Measurements from ENCODE around the gene HPCAL1. TPM values are rescaled to one million over a fixed set of nuclear protein-coding genes. Genes with fewer than 3 reads are reported as not detected.

Gene HPCAL1
- total RNA-seq, 1 experiment from 2014 or later, result 22.0 TPM

DNA sequence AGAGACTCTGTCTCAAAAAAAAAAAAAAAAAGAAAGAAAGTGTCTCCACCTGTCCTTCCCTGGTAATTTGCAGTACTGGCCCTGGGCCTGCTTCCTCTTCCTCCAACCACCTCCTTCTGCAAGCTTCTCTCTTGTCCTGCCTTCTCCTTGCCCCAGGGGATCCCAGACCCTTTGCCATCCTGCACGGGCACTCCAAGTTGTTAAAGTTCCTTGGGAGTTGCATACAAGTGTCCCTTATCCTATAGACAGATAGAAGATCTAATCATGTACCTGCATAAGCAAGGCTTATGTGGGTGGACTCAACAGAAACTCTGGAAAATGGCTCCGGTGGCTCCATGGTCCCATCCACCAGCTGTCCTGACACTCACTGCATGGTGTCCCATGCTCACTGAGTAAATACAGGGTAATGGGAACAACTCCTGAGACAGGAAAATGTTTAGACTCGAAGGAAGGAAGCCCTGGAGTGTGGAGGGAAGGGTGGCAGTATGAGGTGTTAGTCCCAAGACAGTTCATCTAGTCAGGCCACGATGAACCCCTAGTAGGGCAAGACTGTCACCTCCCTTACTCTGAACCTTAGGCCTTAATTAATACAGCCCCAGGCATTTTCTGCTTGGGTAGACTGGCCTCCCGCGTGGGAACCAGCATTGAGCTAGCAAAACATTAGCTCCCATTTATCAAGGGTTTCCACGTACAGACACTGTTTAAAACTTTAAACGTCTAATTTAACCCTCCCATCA, 128.3 kb downstream of the HPCAL1 start:
- no peaks in the 10 kb centered on the region for H3K27me3 ChIP-seq (ENCODE audit: control insufficient read depth, insufficient read depth, low read length)
- H3K4me3 ChIP-seq (ENCODE audit: insufficient read depth, low read depth, low read length), result no peak overlapping the region
- no peaks in the 10 kb centered on the region for H3K36me3 ChIP-seq (replicated peaks; ENCODE audit: control insufficient read depth, insufficient read depth, low read length)
- no peak for DNase-seq

DNA sequence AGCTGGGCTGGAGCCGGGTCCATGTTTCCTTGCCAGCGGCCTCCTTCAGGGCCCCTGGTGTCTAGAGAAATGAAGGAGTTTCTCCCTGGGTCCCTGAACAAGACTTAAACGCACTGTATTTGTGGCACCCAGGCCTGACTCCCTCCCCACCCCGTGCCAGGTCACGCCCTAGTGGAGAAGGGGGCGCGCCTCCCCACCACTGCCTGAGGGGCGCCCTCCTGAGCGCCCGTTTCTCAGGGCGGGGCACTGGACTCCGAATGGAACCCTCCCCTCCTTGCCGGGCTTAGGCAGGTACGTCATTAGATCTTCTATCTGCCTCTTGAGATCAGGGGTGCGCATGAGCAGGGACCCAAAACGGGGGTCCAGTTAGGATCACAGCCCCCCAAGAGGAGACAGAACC, 129.1 kb downstream of the HPCAL1 start:
- Histone ChIP-seq H3K36me3 (replicated peaks; ENCODE audit: control insufficient read depth, insufficient read depth, low read length) (no peaks in the 10 kb centered on the region), H3K4me3 (ENCODE audit: insufficient read depth, low read depth, low read length) (no peak overlapping the region), H3K27me3 (ENCODE audit: control insufficient read depth, insufficient read depth, low read length) (no peaks in the 10 kb centered on the region)
- DNase-seq, result peak; percentile 69

DNA sequence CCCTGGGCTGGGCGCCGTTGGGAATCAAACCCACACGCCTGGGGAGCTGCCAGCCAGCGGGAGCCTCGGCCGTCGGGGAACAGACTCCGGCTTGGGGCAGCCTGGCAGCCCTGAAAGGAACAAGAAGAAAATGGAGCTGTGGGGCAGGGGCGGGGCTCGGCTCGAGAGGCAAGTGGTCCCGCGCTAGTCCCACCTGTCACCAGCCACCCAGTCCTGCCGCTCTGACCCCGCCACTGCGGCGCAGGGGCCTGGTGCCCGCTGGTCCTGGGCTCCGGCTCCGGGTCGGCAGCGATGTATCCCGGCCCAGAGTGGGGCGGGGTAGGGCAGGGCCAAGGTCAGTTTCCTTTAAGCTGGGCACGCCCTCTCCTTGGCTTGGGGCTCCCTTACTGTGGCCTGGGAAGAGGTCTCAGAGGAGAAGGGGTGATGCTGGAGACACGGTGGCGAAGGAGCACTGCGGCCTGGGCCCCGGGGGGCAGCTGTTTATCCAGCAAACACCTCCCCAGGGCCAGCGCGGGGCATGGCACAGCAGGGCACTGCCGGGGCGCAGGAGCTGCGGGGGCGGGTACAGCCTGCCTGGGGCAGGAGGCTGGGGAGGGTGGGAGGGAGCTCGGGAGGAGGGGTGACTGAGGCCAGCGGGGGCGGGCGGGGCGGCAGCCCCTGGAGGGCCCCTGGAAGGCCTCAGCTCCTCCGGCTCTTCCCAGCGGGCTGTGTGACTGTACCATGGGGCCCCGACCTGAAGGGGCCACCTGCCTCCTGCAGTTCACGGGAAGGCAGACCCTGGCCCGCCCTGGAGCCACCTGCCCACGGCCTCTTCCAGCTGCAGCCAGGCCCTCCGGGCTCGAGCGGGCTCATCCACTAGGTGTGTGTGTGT, 129.8 kb downstream of the HPCAL1 start:
- DNase-seq, result peak; percentile 78
- Histone ChIP-seq H3K4me3 (ENCODE audit: insufficient read depth, low read depth, low read length) (no peak overlapping the region), H3K36me3 (replicated peaks; ENCODE audit: control insufficient read depth, insufficient read depth, low read length) (no peaks in the 10 kb centered on the region), H3K27me3 (ENCODE audit: control insufficient read depth, insufficient read depth, low read length) (no peaks in the 10 kb centered on the region)

DNA sequence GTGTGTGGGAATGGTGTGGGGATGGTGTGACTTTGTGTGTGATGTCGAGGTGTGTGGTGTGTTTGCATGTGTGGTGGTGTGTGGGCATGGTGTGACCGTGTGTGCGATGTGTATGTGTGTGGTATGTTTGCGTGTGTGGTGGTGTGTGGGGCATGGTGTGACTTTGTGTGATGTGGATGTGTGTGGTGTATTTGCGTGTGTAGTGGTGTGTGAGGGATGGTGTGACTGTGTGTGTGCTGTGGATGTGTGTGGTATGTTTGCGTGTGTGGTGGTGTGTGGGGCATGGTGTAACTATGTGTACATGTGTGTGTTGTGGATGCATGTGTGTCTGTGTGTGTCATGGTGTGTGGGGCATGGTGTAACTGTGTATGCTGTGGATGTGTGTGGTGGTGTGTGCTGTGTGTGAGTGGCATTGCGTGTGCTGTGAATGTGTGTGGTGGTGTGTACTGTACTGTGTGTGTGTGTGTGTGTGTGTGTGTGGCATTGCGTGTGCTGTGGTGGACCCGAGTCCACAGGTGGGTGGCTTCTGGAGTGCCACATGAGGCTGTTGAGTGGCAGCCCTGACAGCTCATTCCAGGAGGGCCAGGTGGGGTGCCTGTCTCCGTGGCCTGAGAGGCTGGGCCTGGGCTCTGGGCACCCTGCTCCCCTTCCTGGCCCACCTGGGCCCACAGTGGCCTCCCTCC, 130.7 kb downstream of the HPCAL1 start:
- Histone ChIP-seq H3K27me3 (ENCODE audit: control insufficient read depth, insufficient read depth, low read length) (no peaks in the 10 kb centered on the region), H3K36me3 (replicated peaks; ENCODE audit: control insufficient read depth, insufficient read depth, low read length) (no peaks in the 10 kb centered on the region), H3K4me3 (ENCODE audit: insufficient read depth, low read depth, low read length) (no peak overlapping the region)
- DNase-seq, result no peak

DNA sequence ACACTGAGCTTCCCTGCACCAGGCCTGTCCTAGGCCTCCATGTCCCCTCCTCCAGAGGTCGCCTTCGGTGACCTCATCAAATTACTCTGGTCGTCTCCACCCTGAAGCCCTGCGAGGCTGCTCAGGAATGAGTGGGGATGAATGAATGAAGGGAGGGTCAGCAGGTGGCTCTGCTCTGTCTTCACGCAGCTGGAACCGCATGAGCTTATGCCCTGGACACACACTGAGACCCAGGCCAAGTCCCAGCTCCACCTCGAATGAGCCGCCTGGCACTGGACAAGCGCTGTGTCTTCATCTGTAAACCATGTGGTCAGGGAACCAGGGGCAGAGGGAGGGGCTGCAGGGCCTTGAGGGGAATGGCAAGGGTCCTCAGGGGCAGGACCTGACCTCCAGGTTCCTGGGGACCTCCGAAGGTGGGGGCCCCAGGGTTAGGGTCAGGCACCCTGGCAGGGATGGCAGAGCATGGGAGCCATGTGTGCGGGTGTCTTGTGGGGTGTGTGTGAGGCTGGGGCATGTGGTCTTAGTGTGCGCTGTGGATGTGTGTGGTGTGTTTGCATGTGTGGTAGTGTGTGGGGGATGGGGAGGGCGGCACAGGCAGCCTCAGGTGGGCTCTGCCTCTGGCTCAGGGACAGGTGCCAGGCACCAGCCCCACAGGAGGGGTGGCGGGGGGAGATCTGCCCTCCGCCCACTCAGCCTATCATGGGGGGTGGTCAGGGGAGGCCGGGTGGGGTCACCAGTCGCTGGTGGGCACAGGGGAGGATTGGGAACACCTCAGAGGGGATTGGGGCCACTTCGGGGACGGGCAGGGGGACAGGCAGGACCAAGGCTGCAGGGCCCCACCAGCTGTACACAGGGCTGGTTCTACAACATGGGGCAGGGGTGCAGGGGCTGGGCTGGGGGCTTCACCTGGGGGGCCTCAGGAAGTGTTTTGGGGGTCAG, 131.5 kb downstream of the HPCAL1 start:
- peak; percentile 57 for DNase-seq
- Histone ChIP-seq H3K4me3 (ENCODE audit: insufficient read depth, low read depth, low read length) (no peak overlapping the region), H3K27me3 (ENCODE audit: control insufficient read depth, insufficient read depth, low read length) (no peaks in the 10 kb centered on the region), H3K36me3 (replicated peaks; ENCODE audit: control insufficient read depth, insufficient read depth, low read length) (no peaks in the 10 kb centered on the region)

DNA sequence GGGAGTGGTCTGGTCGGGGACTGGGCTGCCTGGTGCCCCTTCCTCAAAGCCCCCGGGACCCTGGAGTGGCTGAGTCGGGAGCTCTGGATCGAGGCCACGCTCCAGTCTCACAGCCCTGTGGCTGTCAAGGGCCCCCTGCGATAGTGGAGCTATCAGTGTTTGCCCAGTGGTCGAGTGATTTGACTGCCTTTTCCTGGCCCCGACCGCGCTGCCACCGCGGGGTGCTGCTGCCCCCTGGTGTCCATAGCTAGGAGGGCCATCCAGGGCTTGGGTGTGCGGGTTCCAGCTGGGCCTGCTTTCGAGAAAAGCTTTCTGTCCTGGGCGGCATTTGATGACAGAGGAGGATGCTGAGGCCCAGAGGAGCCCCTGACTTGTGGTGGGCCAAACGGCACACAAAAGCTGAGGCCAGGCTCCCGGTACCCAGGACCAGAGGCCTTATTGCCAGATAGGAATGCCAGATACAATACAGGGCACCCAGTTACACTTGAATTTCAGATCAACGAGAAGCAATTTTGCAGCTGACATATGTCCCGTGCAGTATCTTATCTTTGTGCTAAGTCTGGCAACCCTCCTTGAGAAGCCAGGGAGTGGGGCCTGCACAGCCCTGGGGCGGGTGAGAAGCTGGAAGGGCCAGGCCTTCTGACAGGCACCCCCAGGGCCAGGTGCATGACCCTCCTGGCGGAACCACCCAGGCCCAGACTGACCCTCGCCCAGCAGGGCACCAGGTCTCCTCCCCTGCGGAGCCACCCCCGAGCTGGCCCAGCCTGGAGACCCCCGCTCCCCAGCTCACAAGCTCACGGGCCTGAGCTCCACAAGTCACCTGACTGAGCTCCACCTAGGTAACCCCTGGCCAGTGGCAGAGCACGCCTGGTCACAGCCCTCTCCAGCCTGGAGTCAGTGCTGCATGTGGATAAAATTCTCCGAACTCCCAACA, 132.4 kb downstream of the HPCAL1 start:
- no peak overlapping the region for H3K4me3 ChIP-seq (ENCODE audit: insufficient read depth, low read depth, low read length)
- no peaks in the 10 kb centered on the region for H3K27me3 ChIP-seq (ENCODE audit: control insufficient read depth, insufficient read depth, low read length)
- peak; percentile 96 for DNase-seq
- H3K36me3 ChIP-seq (replicated peaks; ENCODE audit: control insufficient read depth, insufficient read depth, low read length), result no peaks in the 10 kb centered on the region; the same call in 1 of the 2 replicates

DNA sequence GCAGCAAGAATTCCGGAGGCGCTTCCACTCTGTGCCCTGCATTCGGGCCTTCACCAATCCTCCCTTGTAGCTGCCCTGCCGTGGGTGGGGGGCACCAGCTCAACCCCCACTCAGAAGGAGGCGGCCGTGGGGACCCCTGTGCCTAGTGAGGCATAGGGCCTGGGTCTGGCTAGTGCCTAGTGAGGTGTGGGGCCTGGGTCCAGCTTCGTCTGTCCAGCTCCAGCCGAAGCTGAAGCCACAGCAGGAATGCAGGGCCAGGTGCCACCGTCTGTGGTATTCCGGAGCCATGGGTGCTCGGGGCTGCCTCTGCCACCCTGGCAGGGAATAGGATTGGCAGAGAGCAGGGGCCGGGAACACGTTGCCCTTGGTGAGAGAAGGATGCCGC, 133.1 kb downstream of the HPCAL1 start:
- peak; percentile 32 for DNase-seq
- Histone ChIP-seq H3K36me3 (replicated peaks; ENCODE audit: control insufficient read depth, insufficient read depth, low read length) (no peaks in the 10 kb centered on the region; the same call in none of the 2 replicates), H3K4me3 (ENCODE audit: insufficient read depth, low read depth, low read length) (no peak overlapping the region), H3K27me3 (ENCODE audit: control insufficient read depth, insufficient read depth, low read length) (no peaks in the 10 kb centered on the region)

DNA sequence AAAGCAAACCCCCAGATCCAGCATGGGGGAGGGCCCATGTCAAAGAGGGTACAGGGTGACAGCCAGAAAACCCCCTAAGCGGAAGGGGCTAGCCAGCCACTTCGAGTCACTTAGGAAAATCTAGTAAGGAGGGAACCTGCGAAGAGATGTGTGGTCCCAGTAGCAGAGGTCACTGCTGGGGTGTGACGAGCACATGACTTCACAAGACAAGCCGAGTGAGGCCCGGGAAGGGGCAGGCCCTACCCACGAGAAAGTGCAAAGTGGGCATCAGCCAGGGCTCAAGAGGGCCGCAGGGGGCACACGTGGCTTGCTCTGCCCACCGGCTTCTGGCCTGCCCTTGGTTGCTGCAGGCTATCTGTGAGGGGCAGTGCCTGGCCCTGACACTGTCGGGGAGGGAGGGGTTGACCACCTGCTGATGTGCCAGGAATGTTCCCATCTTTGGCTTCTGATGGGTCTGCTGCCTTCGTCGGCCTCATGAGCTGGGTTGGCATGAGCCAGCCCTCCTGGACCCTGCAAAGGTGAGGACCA, 133.9 kb downstream of the HPCAL1 start:
- no peak overlapping the region for H3K4me3 ChIP-seq (ENCODE audit: insufficient read depth, low read depth, low read length)
- H3K27me3 ChIP-seq (ENCODE audit: control insufficient read depth, insufficient read depth, low read length), result no peaks in the 10 kb centered on the region
- peaks cover 3% of the 10 kb centered on the region for H3K36me3 ChIP-seq (replicated peaks; ENCODE audit: control insufficient read depth, insufficient read depth, low read length)
- DNase-seq, result peak; percentile 53

DNA sequence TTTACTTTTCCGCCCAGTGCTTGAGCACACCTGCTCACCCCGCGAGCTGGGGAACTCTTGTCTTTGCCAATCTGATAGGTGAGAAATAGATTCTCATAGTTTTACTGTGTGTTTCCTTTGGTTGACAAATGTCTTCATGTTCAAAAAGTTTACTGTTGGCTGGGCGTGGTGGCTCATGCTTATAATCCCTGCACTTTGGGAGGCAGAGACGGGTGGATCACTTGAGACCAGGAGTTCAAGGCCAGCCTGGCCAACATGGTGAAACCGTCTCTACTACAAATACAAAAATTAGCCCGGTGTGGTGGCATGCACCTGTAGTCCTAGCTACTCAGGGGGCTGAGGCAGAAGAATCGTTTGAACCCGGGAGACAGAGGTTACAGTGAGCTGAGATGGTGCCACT, 135.1 kb downstream of the HPCAL1 start:
- H3K27me3 ChIP-seq (ENCODE audit: control insufficient read depth, insufficient read depth, low read length), result no peaks in the 10 kb centered on the region
- DNase-seq, result no peak

DNA sequence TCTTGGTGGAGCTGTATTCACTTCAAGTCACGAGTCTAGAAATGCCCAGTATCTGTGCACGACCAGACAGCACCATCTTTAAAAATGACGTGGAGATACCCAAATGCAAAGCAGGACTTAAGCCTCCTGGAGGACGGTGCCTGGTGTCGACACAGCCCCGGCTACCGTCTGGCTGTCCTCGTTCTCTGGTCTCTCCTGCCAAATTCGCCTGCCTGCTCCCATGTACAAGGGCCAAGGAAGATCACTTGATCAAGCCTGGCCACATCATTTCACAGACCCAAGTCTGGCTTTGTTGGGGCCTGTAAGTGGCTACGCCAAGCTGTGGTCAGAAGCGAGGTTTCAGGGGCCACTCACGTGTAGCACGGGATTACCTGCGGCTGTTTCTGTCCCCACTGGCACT, 136.0 kb downstream of the HPCAL1 start:
- Histone ChIP-seq H3K4me3 (ENCODE audit: insufficient read depth, low read depth, low read length) (no peak overlapping the region), H3K27me3 (ENCODE audit: control insufficient read depth, insufficient read depth, low read length) (no peaks in the 10 kb centered on the region), H3K36me3 (replicated peaks; ENCODE audit: control insufficient read depth, insufficient read depth, low read length) (peaks cover 5% of the 10 kb centered on the region)
- DNase-seq, result peak; percentile 24

More for the DNA sequence above, 135.1 kb downstream of the HPCAL1 start:
- Histone ChIP-seq H3K36me3 (replicated peaks; ENCODE audit: control insufficient read depth, insufficient read depth, low read length) (peaks cover 3% of the 10 kb centered on the region), H3K4me3 (ENCODE audit: insufficient read depth, low read depth, low read length) (no peak overlapping the region)

DNA sequence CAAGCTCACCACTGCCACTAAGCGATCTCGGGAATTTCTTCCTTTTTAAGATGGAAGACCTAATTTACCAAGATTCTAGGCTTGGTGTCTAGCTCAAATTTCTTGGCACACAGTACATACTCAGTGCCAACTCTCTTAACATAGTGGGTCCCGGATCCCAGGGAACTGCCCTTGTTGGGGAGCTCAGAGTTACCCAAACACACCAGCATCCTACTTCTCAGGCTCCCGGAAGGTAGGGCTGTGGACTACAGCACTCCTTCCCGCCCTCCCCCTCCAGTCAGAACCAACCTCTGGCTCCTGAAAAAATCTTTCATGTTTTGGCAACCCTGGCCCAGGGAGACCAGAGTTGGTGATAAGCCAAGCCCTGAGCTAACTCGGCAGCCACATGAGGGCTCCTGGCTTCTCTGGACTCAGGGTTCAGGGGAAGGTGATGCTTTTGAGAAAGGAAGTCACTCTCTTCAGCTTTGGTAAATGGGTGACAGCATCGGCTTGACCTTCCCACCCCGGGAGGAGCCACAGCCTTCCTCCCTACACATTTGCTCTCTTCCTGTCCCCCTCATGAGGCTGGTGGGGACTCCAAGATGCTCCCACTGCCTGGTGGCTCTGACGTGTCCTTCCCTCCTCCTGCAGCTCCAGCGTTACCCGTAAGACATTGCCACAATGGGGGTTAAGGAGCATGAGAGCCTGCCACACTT, 136.6 kb downstream of the HPCAL1 start:
- no peak for DNase-seq
- Histone ChIP-seq H3K4me3 (ENCODE audit: insufficient read depth, low read depth, low read length) (no peak overlapping the region), H3K27me3 (ENCODE audit: control insufficient read depth, insufficient read depth, low read length) (no peaks in the 10 kb centered on the region), H3K36me3 (replicated peaks; ENCODE audit: control insufficient read depth, insufficient read depth, low read length) (peaks cover 7% of the 10 kb centered on the region)

DNA sequence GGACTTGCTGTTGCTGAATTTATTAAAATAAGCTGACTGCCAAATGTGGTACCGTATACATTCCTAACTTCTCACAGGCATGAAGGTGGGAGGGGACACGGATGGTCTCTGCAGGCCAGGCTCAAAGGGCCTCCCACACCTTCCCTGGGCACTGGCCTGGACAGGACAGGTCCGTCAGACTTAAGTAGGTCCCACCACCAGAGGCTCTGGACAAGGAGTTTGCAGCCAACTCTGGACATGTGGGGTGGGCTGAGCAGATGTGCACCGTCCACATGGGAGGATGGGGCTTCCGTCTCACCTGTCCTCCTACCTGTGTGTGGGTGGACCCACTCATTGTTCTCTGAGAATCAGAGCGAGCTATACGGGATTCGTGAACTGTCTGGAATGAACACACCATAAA, 137.3 kb downstream of the HPCAL1 start:
- DNase-seq, result no peak
- H3K36me3 ChIP-seq (replicated peaks; ENCODE audit: control insufficient read depth, insufficient read depth, low read length), result peaks cover 10% of the 10 kb centered on the region

More for the DNA sequence above, 137.3 kb downstream of the HPCAL1 start:
- Histone ChIP-seq H3K4me3 (ENCODE audit: insufficient read depth, low read depth, low read length) (no peak overlapping the region), H3K27me3 (ENCODE audit: control insufficient read depth, insufficient read depth, low read length) (no peaks in the 10 kb centered on the region)
